ENCODE measurements around the gene BACH1.

The BACH1 gene

GRCh38 chr21:29321932-29322928 is 23.5 kb downstream of the BACH1 start:
- no peak overlapping the region for H3K4me3 ChIP-seq (ENCODE audit: low read depth, low read length)
- DNase-seq (ENCODE audit: low read depth, low spot score) = no peak
- TF ChIP-seq, protein P1, sequence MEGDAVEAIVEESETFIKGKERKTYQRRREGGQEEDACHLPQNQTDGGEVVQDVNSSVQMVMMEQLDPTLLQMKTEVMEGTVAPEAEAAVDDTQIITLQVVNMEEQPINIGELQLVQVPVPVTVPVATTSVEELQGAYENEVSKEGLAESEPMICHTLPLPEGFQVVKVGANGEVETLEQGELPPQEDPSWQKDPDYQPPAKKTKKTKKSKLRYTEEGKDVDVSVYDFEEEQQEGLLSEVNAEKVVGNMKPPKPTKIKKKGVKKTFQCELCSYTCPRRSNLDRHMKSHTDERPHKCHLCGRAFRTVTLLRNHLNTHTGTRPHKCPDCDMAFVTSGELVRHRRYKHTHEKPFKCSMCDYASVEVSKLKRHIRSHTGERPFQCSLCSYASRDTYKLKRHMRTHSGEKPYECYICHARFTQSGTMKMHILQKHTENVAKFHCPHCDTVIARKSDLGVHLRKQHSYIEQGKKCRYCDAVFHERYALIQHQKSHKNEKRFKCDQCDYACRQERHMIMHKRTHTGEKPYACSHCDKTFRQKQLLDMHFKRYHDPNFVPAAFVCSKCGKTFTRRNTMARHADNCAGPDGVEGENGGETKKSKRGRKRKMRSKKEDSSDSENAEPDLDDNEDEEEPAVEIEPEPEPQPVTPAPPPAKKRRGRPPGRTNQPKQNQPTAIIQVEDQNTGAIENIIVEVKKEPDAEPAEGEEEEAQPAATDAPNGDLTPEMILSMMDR (IDR thresholded peaks at IDR 0.05; ENCODE audit: insufficient read depth, low read length, missing control alignments) = no peak
- ChIA-PET CTCF (interaction anchor here (1.1 kb wide), 2 partner anchors 11 to 157 kb away, joined by 3 to 4 read pairs; no protein-coding TSS in a partner anchor), POLR2A (no interaction called here)

DNA sequence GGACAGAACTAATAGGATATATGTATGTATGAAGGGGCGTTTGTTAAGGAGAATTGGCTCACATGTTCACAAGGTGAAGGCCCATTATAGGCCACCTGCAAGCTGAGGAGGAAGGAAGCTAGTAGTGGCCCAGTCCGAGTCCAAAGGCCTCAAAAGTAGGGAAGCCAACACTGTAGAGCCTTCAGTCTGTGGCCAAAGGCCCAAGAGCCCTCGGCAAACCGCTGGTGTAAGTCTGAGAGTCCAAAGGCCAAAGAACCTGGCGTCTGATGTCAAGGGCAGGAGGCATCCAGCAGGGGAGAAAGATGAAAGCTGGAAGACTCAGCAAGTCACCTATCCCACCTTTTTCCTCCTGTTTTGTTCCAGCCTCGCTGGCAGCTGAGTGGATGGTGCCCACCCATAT is 24.5 kb downstream of the BACH1 start:
- ChIA-PET POLR2A (no interaction called here), CTCF (interaction anchor here (1.2 kb wide), 1 partner anchor 159 kb away, joined by 3 read pairs; no protein-coding TSS in a partner anchor)
- TF ChIP-seq, protein P1 (IDR thresholded peaks at IDR 0.05; ENCODE audit: insufficient read depth, low read length, missing control alignments) = no peak
- no peak for DNase-seq (ENCODE audit: low read depth, low spot score)
- H3K4me3 ChIP-seq (ENCODE audit: low read depth, low read length) = no peak overlapping the region

- no peak overlapping the region for H3K4me3 ChIP-seq (ENCODE audit: low read depth, low read length)
- DNase-seq (ENCODE audit: low read depth, low spot score) = no peak
- TF ChIP-seq, protein P1 (IDR thresholded peaks at IDR 0.05; ENCODE audit: insufficient read depth, low read length, missing control alignments) = no peak
- POLR2A ChIA-PET = no interaction called here
- CTCF ChIA-PET = interaction anchor here (0.9 kb wide), 1 partner anchor 15 kb away, joined by 3 read pairs; no protein-coding TSS in a partner anchor
Measured at GRCh38 chr21:29326914-29327554, 28.3 kb downstream of the BACH1 start.

GRCh38 chr21:29329406-29329805 is 30.7 kb downstream of the BACH1 start:
- ChIA-PET CTCF (interaction anchor here (1.0 kb wide), 1 partner anchor 15 kb away, joined by 3 read pairs; no protein-coding TSS in a partner anchor), POLR2A (no interaction called here)
- TF ChIP-seq, protein P1 (IDR thresholded peaks at IDR 0.05; ENCODE audit: insufficient read depth, low read length, missing control alignments) = no peak
- DNase-seq (ENCODE audit: low read depth, low spot score) = no peak
- H3K4me3 ChIP-seq (ENCODE audit: low read depth, low read length) = no peak overlapping the region

DNA sequence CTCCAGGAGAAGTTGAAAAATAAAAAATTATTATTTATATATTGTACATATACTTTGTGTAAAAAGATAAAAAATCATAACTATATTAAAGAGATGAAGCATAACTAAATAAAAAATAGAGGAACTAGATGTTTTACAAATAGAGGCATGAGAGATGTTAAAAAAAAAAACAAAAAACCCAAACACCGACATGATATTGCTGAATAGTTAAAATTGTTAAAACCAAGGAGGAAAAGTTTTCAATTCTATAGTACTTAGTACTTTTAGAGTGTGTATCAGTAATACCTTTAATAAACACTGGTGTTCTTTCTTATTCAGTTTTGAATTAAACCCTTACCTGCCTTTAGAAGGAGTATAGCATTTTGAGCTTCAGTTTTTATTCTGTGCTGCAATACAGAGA is 32.1 kb downstream of the BACH1 start:
- CTCF ChIA-PET = interaction anchor here (0.9 to 1.4 kb wide), 4 partner anchors 19 to 167 kb away, joined by 3 to 4 read pairs (median 3); no protein-coding TSS in a partner anchor

More for the DNA sequence above, 32.1 kb downstream of the BACH1 start:
- no peak overlapping the region for H3K4me3 ChIP-seq (ENCODE audit: low read depth, low read length)
- POLR2A ChIA-PET = interaction anchor here (0.7 kb wide), 1 partner anchor 123 kb away, joined by 4 read pairs; no protein-coding TSS in a partner anchor
- DNase-seq (ENCODE audit: low read depth, low spot score) = no peak
- TF ChIP-seq, protein P1 (IDR thresholded peaks at IDR 0.05; ENCODE audit: insufficient read depth, low read length, missing control alignments) = no peak
